NCI-H2081 treated with DMSO at 0.1 percent for 48 hours (cell line): Measurements from ENCODE around the gene TMEM238.

Source experiments
- DNase-seq: peaks from one replicate; lab custom pipeline; 2025; lab: John Stamatoyannopoulos, UW

TMEM238 gene

DNA sequence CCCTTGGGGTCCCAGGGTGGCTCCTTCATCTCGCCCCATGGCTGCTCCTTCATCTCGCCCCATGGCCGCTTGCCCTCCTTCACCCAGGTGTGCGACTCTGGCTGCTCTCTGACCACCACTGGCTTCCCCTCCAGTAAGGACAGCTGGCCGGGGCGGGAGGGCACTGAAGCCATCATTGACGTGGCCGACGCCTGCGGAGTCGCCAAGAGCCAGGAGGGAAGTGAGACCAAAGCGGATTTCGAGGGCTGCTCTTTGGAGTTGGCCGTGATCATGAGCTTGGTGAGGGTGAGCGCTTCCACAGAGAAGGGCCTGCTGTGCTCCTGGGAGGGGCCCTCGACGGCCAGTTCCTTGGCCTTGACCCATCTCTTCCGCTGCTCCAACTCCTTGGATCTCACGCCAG is 25.6 kb downstream of the TMEM238 start:
- no peak for DNase-seq

DNA sequence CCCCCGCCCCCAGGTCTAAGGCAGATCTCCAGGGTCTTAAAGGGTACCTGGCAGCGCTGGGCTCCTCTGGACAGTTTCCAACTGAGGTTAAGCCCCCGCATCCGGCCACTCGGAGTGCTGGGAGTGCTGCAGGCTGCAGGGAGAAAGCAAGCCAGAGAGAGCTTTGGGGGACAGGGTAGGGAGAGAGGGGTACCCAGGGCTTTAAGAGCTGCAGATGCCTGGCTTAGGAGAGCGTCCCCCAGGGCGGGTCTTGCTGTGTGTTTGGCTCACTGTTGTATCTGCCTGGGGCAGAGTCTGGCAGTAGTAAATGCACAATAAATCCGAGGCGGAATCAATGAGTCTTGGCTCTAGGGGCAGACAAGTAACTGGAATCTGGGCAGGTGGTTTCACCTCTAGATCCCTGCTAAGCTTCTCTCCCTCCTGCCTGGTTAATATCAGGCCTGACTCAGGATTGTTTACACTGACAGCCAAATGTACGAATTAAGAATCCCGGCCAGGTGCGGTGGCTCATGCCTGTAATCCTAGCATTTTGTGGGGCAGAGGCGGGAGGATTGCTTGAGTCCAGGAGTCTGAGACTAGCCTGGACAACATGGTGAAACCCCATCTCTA is 28.8 kb downstream of the TMEM238 start:
- DNase-seq: no peak

DNA sequence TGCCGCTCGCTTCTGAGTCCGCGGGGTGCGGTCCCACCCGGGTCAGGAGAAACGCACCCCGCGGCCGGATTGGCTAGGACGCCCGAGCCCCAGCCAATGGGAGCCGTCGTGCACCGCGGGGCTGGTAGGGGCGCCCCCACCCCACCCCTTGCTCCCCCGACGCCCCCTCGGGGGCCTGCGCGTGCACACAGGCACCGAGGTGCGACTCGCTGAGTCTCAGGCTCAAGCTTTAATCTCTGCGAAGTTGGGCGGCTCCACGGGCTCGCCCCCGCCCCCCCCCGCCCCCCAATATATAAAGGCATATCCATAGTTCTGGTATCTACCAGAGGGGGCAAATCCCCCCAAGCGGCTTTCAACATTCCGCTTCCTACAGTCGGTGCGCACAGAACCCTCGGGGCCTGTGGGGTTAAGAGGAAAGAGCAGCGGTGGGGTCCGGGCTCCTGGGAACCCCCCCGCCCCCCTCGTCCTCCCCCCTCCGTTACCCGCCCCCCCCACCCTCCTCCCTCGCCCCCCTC is 29.3 kb downstream of the TMEM238 start, which contains the start of gene COX6B2:
Gene COX6B2, minus strand, starts transcription at position 22 of the 515 bp plus-strand sequence. CDS start 198 bp downstream, outside the sequence.
- DNase-seq: no peak

GRCh38 chr19:55353803-55354697 is 30.0 kb downstream of the TMEM238 start:
- no peak for DNase-seq

DNA sequence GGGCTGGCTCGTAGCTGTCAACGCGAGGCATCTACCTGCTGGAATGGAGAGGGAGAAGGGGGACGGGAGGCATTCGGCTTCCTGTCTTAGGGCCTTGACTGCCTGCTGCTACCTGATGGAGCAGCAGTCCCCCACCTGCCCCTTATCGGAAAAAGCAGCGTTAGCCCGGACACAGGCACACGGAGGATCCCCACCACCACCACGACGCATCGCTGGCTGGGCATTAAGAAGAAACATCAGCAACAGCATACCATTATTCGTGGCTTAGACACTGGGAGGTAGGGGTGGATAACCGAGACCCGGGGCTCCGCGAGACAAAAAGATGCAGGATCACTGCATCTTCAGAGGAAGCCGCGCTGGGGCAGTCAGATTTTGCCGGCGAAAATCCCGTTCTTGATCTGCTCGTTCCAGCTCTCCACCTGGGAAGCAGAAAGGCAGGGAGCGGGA is 30.7 kb downstream of the TMEM238 start:
- no peak for DNase-seq

DNA sequence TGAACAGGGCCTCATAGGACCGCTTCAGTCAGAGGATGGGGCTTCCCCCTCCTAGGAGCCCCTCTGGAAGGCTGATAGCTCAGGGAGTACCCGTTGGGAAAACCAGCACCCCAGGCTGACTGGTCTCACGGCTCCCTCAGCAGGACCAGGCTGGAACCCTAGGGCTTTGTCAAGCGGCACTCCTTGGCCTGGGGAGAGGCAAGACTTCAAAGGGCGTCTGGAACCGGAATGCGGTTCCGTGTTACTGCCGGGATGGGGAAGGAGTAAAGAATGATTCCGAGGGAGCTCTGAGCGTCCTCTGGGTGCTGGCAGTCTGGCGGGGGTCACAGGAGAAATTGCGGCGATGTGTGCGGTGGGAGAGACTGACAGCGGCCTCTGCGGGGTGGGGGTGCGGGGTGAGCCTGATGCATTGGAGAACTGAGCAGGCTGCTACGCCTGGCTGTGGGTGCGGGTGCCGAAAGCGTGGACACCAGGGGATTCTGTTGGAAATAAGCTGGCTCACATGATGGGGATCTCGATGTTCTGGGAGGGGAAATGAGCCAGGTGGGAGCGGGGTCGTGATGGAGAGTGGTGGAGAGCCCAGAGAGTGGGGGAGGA is 31.4 kb downstream of the TMEM238 start:
- DNase-seq: no peak

DNA sequence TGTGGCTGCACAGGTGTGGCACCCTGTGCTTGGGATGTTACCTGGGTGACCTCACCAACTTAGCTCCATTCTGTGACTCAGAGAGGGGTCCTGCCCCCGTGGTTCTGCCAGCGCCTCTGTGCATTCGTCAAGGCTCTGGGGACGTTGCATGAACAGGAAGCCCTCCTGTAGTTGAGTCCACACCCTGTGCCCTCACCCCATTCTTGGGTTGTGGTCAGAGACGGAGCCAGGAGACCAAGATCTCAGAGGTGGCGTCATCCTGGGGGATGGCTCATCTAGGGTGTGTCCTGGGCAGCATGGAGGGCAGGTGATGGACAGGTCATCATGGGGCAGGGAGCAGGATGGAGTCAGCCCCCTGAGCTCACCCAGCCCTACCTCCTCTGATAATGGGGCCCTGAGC is 32.1 kb downstream of the TMEM238 start:
- DNase-seq: no peak

DNA sequence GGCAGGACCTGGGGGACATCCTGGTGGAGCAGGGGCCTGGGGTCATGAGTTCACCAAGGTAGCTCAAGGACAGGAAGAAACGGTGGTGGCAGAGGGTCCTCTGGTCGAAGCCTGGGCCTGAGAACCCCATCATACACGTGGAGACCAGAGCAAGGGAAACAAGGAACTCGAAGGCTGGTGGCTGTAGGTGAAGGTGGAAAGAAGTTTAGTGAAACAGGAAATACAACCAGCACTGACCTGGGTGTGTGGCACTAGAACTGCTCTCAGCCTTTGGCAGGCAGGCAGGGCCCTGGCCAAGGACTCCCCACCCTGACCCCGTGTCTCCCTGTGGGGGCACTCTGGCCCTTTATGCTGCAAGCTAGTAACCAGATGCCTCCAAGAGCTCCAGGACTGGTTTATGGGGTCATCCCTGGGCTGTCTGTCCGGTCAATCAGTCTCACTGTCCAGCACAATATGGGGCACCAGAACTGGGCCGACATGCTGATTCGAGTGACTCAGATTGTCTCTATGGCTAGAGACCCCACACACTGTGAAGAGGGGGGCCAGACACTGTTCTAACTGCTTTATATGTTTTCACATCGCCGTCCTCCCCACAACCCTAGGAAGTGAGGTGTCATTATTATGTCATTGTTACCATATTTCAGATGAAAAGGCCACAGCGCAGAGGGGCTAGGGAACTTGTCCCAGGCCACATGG is 33.3 kb downstream of the TMEM238 start:
- no peak for DNase-seq

- no peak for DNase-seq
These were observed 35.6 kb downstream of the TMEM238 start for GRCh38 chr19:55348317-55349034.

DNA sequence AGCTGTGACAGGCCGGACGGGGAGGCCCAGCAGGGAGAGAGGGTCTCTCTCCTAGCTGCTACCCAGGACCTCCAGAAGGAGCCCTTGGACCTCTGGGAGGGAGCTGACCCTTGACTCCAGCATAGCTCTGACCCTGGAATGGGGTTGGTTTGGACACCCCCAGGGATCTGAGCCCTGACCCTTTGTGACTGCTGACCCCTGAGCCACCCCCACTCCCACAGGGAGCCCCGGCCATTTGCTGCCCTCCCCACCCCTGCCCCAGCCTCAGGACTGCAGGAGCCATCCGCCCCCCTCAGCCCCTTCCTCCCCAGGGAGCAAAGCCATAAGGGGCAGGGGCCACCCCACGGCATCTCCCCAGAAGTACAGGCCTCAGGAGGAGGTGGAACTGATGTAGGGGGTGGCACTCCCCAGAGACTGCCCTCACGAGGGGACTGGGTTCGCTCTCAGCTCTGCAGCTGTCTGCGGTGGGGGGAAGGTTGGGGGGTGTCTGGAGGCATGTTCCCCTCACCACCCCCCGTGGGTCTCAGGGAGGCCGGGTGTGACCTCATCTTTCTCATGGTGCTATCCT is 36.6 kb downstream of the TMEM238 start:
- DNase-seq: no peak

GRCh38 chr19:55346725-55347441 is 37.2 kb downstream of the TMEM238 start:
- no peak for DNase-seq

- DNase-seq: no peak
These were observed 38.0 kb downstream of the TMEM238 start for GRCh38 chr19:55345818-55346724.

GRCh38 chr19:55345101-55345817 is 38.8 kb downstream of the TMEM238 start:
- no peak for DNase-seq

DNA sequence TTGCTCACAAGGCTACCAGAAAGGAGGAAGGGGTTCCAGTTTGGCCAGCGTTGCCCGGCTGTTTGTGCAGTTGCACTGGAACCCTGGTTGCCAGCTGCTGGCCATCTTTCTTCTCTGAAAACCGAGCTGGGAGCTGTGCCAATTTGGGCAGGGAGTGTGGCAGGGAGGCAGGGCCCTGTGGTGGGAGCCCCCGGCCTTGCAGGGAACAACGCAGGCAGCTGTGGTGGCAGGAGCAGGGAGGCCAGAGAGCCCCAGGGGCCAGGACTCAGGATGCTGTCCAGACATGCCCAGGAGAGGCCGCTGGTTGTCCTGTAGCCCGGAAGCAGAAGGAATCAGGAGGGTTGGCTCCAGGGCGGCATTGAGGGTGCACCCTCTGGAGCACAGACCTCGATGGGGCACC is 39.6 kb downstream of the TMEM238 start:
- no peak for DNase-seq

DNA sequence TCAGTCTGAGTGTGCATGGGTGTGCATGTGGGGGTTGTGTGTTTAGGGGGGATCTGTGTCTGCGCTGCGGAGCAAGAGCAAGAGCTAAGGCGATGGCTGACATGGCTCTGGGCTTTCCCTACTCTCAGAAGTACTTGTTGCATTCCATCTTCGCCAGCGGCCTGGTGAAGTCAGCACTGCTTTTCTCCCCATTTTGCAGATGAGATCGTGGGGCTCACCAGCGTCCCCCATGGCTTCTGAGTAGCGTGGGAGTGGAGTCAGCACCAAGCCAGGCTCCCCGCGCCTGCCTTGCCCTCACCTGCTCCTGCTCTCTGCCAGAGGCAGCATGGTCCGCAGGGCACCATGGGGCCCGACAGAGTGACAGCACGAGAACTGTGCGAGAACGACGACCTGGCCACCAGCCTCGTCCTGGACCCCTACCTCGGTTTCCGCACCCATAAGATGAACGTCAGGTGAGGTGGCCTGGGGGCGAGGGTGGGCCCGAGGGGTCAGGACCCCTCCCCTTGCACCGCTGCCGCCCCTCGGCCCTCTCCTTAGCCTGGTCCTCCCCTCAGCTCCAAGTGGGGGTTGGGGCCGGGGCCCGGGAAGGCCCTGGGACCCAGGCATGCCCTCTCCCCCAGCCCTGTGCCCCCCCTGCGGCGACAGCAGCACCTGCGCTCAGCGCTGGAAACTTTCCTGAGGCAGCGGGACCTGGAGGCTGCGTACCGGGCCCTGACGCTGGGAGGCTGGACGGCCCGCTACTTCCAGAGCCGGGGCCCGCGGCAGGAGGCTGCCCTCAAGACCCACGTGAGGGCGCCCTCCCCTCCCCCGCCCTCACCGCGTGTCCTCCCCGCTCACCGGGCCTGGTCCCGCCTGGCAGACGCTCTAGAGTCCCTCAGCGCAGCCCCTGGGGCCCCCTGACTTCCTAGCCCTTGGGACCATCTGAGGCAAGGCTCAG is 42.2 kb downstream of the TMEM238 start:
- no peak for DNase-seq

DNA sequence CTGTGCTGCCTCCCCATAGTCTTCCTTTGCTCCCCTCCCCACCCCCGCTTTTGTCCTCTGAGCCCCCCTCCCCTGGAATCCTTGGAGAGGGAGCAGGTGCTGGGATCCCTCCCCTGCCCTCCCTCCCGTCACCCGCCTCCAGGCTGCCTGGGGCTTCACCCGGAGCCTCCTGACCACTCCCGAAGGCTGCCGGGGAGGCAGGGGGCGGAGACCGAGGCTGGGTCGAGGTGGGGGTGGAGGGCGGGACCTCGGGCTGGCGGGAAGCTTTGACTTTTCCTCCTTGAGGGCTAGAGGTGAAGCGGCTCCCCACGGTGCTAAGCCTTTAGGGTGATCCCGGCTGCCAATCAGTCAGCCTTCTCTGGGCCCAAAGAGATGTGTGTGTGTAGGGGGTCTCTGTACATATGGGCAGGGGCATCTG is 42.9 kb downstream of the TMEM238 start:
- DNase-seq: peak; percentile 19

GRCh38 chr19:55340784-55341147 is 43.3 kb downstream of the TMEM238 start:
- no peak for DNase-seq
